Measurements from ENCODE around the gene XYLT1.

The XYLT1 gene

DNA sequence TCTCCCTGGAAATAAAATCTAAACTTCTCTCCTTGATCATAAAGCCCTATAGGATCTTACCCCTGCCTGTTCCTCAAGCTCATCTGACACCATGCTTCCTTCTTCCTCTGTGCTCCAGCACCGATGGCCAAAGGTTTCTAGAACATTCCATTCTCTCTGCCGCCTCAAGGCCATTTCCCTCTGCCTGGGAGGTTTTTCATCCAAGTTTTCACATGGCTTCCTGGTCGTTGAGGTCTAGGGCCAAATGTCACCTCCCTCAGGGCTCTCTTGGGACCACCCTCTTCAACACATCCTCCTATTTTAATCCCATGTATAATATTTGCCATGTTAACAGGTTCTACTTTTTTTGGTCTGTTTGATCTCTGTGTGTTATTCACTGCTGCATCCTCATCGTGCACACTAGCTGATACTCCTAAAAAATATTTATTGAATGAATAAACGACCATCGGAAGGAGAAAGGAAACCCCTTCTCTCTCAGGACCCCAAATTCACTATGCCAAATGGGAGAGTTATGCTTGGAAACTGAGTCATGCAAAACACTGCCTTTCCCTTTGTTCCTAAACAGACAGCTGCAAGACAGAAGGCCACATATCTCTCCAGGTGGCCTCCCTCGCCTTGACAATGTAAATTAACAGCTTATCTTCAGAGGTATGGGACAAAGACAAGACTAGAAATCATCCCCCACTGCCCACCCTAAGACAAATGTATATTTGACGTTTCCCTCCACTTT is 78.5 kb downstream of the XYLT1 start:
- no peak overlapping the region for H2BK12ac ChIP-seq (ENCODE audit: low read length in 2 of 2)
- no peak overlapping the region for H3K4me2 ChIP-seq (ENCODE audit: low read length, poor library complexity, severe bottlenecking)
- H3K14ac ChIP-seq (ENCODE audit: low read length in 2 of 2): no peak overlapping the region
- no peak overlapping the region for H3K9ac ChIP-seq (ENCODE audit: low read length)
- no peak overlapping the region for H2AFZ ChIP-seq (ENCODE audit: low read depth, low read length)
- no peak overlapping the region for H4K8ac ChIP-seq (ENCODE audit: low read length)
- H2AK5ac ChIP-seq (ENCODE audit: low read length, severe bottlenecking): no peak overlapping the region
- no peak overlapping the region for H2BK15ac ChIP-seq (ENCODE audit: low read depth, poor library complexity, severe bottlenecking)
- H3K79me1 ChIP-seq (replicated peaks; ENCODE audit: low read length, poor library complexity, severe bottlenecking): no peaks in the 10 kb centered on the region
- no peaks in the 10 kb centered on the region for H3K4me1 ChIP-seq (ENCODE audit: control insufficient read depth, insufficient read depth, low read depth, low read length)
- H2BK120ac ChIP-seq (ENCODE audit: low read depth, low read length): no peak overlapping the region
- H3K23ac ChIP-seq (ENCODE audit: low read length in 2 of 2): no peak overlapping the region
- H3K9me3 ChIP-seq (ENCODE audit: control insufficient read depth, low read length): no peaks in the 10 kb centered on the region
- DNase-seq: no peak
- H3K4me3 ChIP-seq (ENCODE audit: insufficient read depth in 1 of 2, low read depth in 1 of 2, low read length in 2 of 2): no peak overlapping the region
- no peak overlapping the region for H3K4ac ChIP-seq (ENCODE audit: low read depth in 1 of 2, low read length in 2 of 2)
- no peak overlapping the region for H2BK5ac ChIP-seq (ENCODE audit: low read depth, low read length, poor library complexity, severe bottlenecking)
- no peaks in the 10 kb centered on the region for H3K27me3 ChIP-seq (ENCODE audit: control insufficient read depth in 1 of 2, insufficient read depth in 1 of 2, low read length in 2 of 2)
- no peak overlapping the region for H3K18ac ChIP-seq (ENCODE audit: low read depth in 1 of 2, low read length in 2 of 2)
- H4K91ac ChIP-seq (ENCODE audit: low read length): no peak overlapping the region
- H3K27ac ChIP-seq (ENCODE audit: low read length, poor library complexity, severe bottlenecking): no peak overlapping the region
- 46% methylated on average over 7 of the region's 8 CpGs for WGBS
- H3K36me3 ChIP-seq (ENCODE audit: control insufficient read depth in 1 of 2, insufficient read depth in 2 of 2, low read depth in 1 of 2, low read length in 2 of 2): no peaks in the 10 kb centered on the region

DNA sequence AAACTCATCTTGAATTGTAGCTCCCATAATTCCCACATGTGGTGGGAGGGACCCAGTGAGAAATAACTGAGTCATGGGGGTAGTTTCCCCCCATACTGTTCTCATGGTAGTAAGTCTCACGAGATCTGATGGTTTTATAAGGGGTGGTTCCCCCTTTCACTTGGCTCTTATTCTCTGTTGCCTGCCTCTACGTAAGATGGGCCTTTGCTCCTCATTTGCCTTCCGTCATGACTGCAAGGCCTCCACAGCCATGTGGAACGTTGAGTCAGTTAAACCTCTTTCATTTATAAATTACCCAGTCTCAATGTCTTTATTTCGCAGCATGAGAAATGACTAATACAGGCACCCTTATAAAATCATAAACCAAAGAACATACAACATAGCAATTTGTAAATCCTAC is 79.0 kb downstream of the XYLT1 start:
- Histone ChIP-seq H4K8ac (ENCODE audit: low read length) (no peak overlapping the region), H2BK120ac (ENCODE audit: low read depth, low read length) (no peak overlapping the region), H2AFZ (ENCODE audit: low read depth, low read length) (no peak overlapping the region), H3K36me3 (ENCODE audit: control insufficient read depth in 1 of 2, insufficient read depth in 2 of 2, low read depth in 1 of 2, low read length in 2 of 2) (no peaks in the 10 kb centered on the region), H2BK12ac (ENCODE audit: low read length in 2 of 2) (no peak overlapping the region), H3K27me3 (ENCODE audit: control insufficient read depth in 1 of 2, insufficient read depth in 1 of 2, low read length in 2 of 2) (no peaks in the 10 kb centered on the region), H3K9ac (ENCODE audit: low read length) (no peak overlapping the region), H3K4me2 (ENCODE audit: low read length, poor library complexity, severe bottlenecking) (no peak overlapping the region), H2BK5ac (ENCODE audit: low read depth, low read length, poor library complexity, severe bottlenecking) (no peak overlapping the region), H3K4ac (ENCODE audit: low read depth in 1 of 2, low read length in 2 of 2) (no peak overlapping the region), H4K91ac (ENCODE audit: low read length) (no peak overlapping the region), H3K27ac (ENCODE audit: low read length, poor library complexity, severe bottlenecking) (no peak overlapping the region), H2AK5ac (ENCODE audit: low read length, severe bottlenecking) (no peak overlapping the region), H3K18ac (ENCODE audit: low read depth in 1 of 2, low read length in 2 of 2) (no peak overlapping the region), H3K14ac (ENCODE audit: low read length in 2 of 2) (no peak overlapping the region), H2BK15ac (ENCODE audit: low read depth, poor library complexity, severe bottlenecking) (no peak overlapping the region), H3K79me1 (replicated peaks; ENCODE audit: low read length, poor library complexity, severe bottlenecking) (no peaks in the 10 kb centered on the region), H3K4me1 (ENCODE audit: control insufficient read depth, insufficient read depth, low read depth, low read length) (no peaks in the 10 kb centered on the region), H3K23ac (ENCODE audit: low read length in 2 of 2) (no peak overlapping the region), H3K9me3 (ENCODE audit: control insufficient read depth, low read length) (no peaks in the 10 kb centered on the region), H3K4me3 (ENCODE audit: insufficient read depth in 1 of 2, low read depth in 1 of 2, low read length in 2 of 2) (no peak overlapping the region)
- WGBS: 65% methylated on average over 5 of the region's 5 CpGs
- no peak for DNase-seq

DNA sequence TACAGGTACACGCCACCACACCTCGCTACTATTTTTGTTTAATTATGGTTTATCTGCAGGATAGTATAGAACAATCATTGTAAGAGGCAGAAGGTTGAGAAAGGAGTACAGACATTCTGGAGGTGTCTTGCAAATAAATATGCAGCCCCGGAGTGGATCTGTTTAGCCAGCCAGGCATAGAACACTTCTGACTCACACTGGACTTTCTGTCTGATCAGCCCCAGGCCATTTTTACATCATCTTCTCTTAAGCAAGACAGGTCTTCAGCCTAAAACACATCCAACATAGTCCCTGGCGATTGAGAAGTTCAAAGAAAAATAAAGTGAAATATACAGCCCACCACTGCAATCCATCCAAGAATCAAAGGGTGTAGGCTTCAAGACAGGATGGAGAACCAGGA is 81.4 kb downstream of the XYLT1 start:
- Histone ChIP-seq H2BK5ac (ENCODE audit: low read depth, low read length, poor library complexity, severe bottlenecking) (no peak overlapping the region), H3K23ac (ENCODE audit: low read length in 2 of 2) (no peak overlapping the region), H4K91ac (ENCODE audit: low read length) (no peak overlapping the region), H3K4ac (ENCODE audit: low read depth in 1 of 2, low read length in 2 of 2) (no peak overlapping the region), H2AFZ (ENCODE audit: low read depth, low read length) (no peak overlapping the region), H3K27me3 (ENCODE audit: control insufficient read depth in 1 of 2, insufficient read depth in 1 of 2, low read length in 2 of 2) (no peaks in the 10 kb centered on the region), H3K36me3 (ENCODE audit: control insufficient read depth in 1 of 2, insufficient read depth in 2 of 2, low read depth in 1 of 2, low read length in 2 of 2) (no peaks in the 10 kb centered on the region), H2AK5ac (ENCODE audit: low read length, severe bottlenecking) (no peak overlapping the region), H3K9ac (ENCODE audit: low read length) (no peak overlapping the region), H3K4me2 (ENCODE audit: low read length, poor library complexity, severe bottlenecking) (no peak overlapping the region), H3K4me3 (ENCODE audit: insufficient read depth in 1 of 2, low read depth in 1 of 2, low read length in 2 of 2) (no peak overlapping the region), H3K4me1 (ENCODE audit: control insufficient read depth, insufficient read depth, low read depth, low read length) (no peaks in the 10 kb centered on the region), H2BK120ac (ENCODE audit: low read depth, low read length) (no peak overlapping the region), H2BK12ac (ENCODE audit: low read length in 2 of 2) (no peak overlapping the region), H3K27ac (ENCODE audit: low read length, poor library complexity, severe bottlenecking) (no peak overlapping the region), H2BK15ac (ENCODE audit: low read depth, poor library complexity, severe bottlenecking) (no peak overlapping the region), H3K9me3 (ENCODE audit: control insufficient read depth, low read length) (no peaks in the 10 kb centered on the region), H3K79me1 (replicated peaks; ENCODE audit: low read length, poor library complexity, severe bottlenecking) (no peaks in the 10 kb centered on the region), H3K14ac (ENCODE audit: low read length in 2 of 2) (no peak overlapping the region), H4K8ac (ENCODE audit: low read length) (no peak overlapping the region), H3K18ac (ENCODE audit: low read depth in 1 of 2, low read length in 2 of 2) (no peak overlapping the region)
- 85% methylated on average over 2 of the region's 4 CpGs for WGBS
- no peak for DNase-seq

DNA sequence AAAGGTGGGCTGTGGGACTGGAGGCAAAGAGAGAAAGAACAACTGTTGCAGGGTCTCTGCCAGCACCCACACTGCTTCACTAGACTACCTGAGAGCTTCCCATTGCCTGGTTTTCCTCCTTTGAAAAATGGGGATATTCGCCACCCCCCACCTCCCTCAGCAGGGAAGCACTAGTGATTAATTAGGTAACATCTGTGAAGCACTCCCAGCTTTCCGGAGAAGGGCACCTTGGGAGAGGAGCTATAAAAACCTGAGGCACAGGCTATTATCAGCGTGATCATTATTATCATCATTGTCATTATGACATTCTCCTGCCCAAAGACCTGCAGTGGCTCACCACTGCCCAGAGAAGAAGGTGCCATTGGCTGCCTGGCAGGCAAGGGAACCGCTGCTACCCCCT is 83.5 kb downstream of the XYLT1 start:
- Histone ChIP-seq H2BK12ac (ENCODE audit: low read length in 2 of 2) (no peak overlapping the region), H2BK5ac (ENCODE audit: low read depth, low read length, poor library complexity, severe bottlenecking) (no peak overlapping the region), H3K14ac (ENCODE audit: low read length in 2 of 2) (no peak overlapping the region), H3K4me2 (ENCODE audit: low read length, poor library complexity, severe bottlenecking) (no peak overlapping the region), H2BK15ac (ENCODE audit: low read depth, poor library complexity, severe bottlenecking) (no peak overlapping the region), H3K27ac (ENCODE audit: low read length, poor library complexity, severe bottlenecking) (no peak overlapping the region), H2AFZ (ENCODE audit: low read depth, low read length) (no peak overlapping the region), H3K4me1 (ENCODE audit: control insufficient read depth, insufficient read depth, low read depth, low read length) (no peaks in the 10 kb centered on the region), H2BK120ac (ENCODE audit: low read depth, low read length) (no peak overlapping the region), H3K9me3 (ENCODE audit: control insufficient read depth, low read length) (no peaks in the 10 kb centered on the region), H3K4ac (ENCODE audit: low read depth in 1 of 2, low read length in 2 of 2) (no peak overlapping the region), H3K36me3 (ENCODE audit: control insufficient read depth in 1 of 2, insufficient read depth in 2 of 2, low read depth in 1 of 2, low read length in 2 of 2) (peaks cover 0 to 3% of the 10 kb centered on the region in 2 experiments), H3K23ac (ENCODE audit: low read length in 2 of 2) (no peak overlapping the region), H4K8ac (ENCODE audit: low read length) (no peak overlapping the region), H4K91ac (ENCODE audit: low read length) (no peak overlapping the region), H3K18ac (ENCODE audit: low read depth in 1 of 2, low read length in 2 of 2) (no peak overlapping the region), H2AK5ac (ENCODE audit: low read length, severe bottlenecking) (no peak overlapping the region), H3K9ac (ENCODE audit: low read length) (no peak overlapping the region), H3K27me3 (ENCODE audit: control insufficient read depth in 1 of 2, insufficient read depth in 1 of 2, low read length in 2 of 2) (no peaks in the 10 kb centered on the region), H3K79me1 (replicated peaks; ENCODE audit: low read length, poor library complexity, severe bottlenecking) (no peaks in the 10 kb centered on the region), H3K4me3 (ENCODE audit: insufficient read depth in 1 of 2, low read depth in 1 of 2, low read length in 2 of 2) (no peak overlapping the region)
- no peak for DNase-seq
- 64% methylated on average over 4 of the region's 4 CpGs for WGBS

Measured in mesenchymal stem cell (in vitro differentiated cells and primary cell).